Hematopoietic multipotent progenitor cell (in vitro differentiated cells): ENCODE data around the gene MCU. TPM values are rescaled to one million over a fixed set of nuclear protein-coding genes. Genes with fewer than 3 reads are reported as not detected.

Source experiments
- DNase-seq, 3 donors: peaks; one replicate each; pipeline ENCODE4 v3.0.0-alpha.2; 2011 to 2015; ENCODE audit warnings: low read depth in 2 of 3, low spot score in 2 of 3
- total RNA-seq: library from RNA; depleted of rRNA; stranded (reverse); fragments of >200 nt; gene quantifications from one replicate; pipeline ENCODE4 v1.2.3, GENCODE V29; 2012

The MCU gene
- total RNA-seq, 1 donor = 16.7 TPM

- DNase-seq = no peak
These were observed 139.9 kb downstream of the MCU start for GRCh38 chr10:72831696-72832409.

- no peak for DNase-seq
These were observed 140.8 kb downstream of the MCU start for GRCh38 chr10:72832701-72833100.

- DNase-seq = peak; percentile 2 to 81 (median 58)
These were observed 142.4 kb downstream of the MCU start for GRCh38 chr10:72834183-72834825.

GRCh38 chr10:72840319-72840718 is 148.4 kb downstream of the MCU start:
- no peak for DNase-seq

GRCh38 chr10:72841487-72841886 is 149.5 kb downstream of the MCU start:
- no peak for DNase-seq

GRCh38 chr10:72842164-72842563 is 150.2 kb downstream of the MCU start:
- no peak for DNase-seq

- DNase-seq = no peak
These were observed 154.3 kb downstream of the MCU start for GRCh38 chr10:72846238-72846637.

- no peak for DNase-seq
These were observed 155.7 kb downstream of the MCU start for GRCh38 chr10:72847681-72848080.

GRCh38 chr10:72850861-72851260 is 158.9 kb downstream of the MCU start:
- no peak for DNase-seq

- no peak for DNase-seq
These were observed 159.6 kb downstream of the MCU start for GRCh38 chr10:72851509-72851908.

GRCh38 chr10:72852508-72852907 is 160.6 kb downstream of the MCU start:
- peak in 1 of 3 donors; percentile 34 for DNase-seq

GRCh38 chr10:72855129-72855528 is 163.2 kb downstream of the MCU start:
- no peak for DNase-seq

- no peak for DNase-seq
These were observed 163.8 kb downstream of the MCU start for GRCh38 chr10:72855790-72856189.

GRCh38 chr10:72858067-72858466 is 166.1 kb downstream of the MCU start:
- DNase-seq = no peak

- no peak for DNase-seq
These were observed 171.0 kb downstream of the MCU start for GRCh38 chr10:72862957-72863356.

- DNase-seq = peak in 2 of 3 donors; percentile 19 to 54
These were observed 183.5 kb downstream of the MCU start for GRCh38 chr10:72875250-72876055.

GRCh38 chr10:72879245-72879644 is 187.3 kb downstream of the MCU start:
- peak in 1 of 3 donors; percentile 7 for DNase-seq

- DNase-seq = no peak
These were observed 189.3 kb downstream of the MCU start for GRCh38 chr10:72881291-72881690.

- no peak for DNase-seq
These were observed 191.9 kb downstream of the MCU start for GRCh38 chr10:72883861-72884260.

- DNase-seq = no peak
These were observed 194.0 kb downstream of the MCU start for GRCh38 chr10:72885953-72886352.

GRCh38 chr10:72886621-72887020 is 194.7 kb downstream of the MCU start:
- DNase-seq = no peak

- DNase-seq = peak in 2 of 3 donors; percentile 5 to 27
These were observed 195.1 kb downstream of the MCU start for GRCh38 chr10:72887043-72887442.
